HUES48 (cell line): ENCODE data around the gene PDZRN4.

Source experiments
- H3K27ac ChIP-seq: one replicate; pipeline ENCODE4 v1.7.0; 2013; ENCODE audit warnings: low read depth, low read length, inconsistent platforms
- H3K27me3 ChIP-seq: 2 replicates; pipeline ENCODE4 v1.6.1; 2013; ENCODE audit warnings: mild to moderate bottlenecking, low read length; ENCODE audit not compliant: control insufficient read depth, insufficient read depth
- H3K36me3 ChIP-seq: 2 replicates; pipeline ENCODE4 v1.6.1; 2013; ENCODE audit warnings: low read length; ENCODE audit not compliant: control insufficient read depth, insufficient read depth
- H3K4me1 ChIP-seq: 2 replicates; pipeline ENCODE4 v1.6.1; 2013; ENCODE audit warnings: mild to moderate bottlenecking, low read length; ENCODE audit not compliant: control insufficient read depth, insufficient read depth
- H3K4me3 ChIP-seq: 2 replicates; pipeline ENCODE4 v1.5.1; 2013; ENCODE audit warnings: mild to moderate bottlenecking, low read depth, low read length
- H3K9ac ChIP-seq: 2 replicates; pipeline ENCODE4 v1.6.1; 2013; ENCODE audit warnings: mild to moderate bottlenecking, low read depth, low read length, moderate library complexity
- H3K9me3 ChIP-seq: 2 replicates; pipeline ENCODE4 v1.6.1; 2013; ENCODE audit warnings: low read length; ENCODE audit not compliant: control insufficient read depth, insufficient read depth

The PDZRN4 gene

DNA sequence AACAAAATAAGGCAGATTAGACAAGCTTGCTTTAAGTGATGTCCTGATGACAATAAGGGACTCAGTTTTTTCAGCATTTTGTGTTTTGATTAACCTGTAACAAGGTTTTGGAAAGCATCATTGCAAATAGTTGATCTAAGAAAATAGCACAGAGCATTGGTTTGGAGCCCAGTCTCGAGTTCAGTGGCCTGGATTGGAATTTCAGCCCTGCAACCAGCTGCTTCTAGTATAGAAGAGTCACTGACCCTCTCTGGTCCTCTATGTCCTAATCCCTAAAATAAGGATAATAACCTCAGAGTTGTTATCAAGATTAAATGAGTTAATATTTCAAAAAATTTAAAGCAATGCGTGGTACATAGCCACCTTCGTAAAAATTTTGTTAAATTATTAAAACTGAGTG is 25.5 kb downstream of the PDZRN4 start:
- H3K4me1 ChIP-seq = no peaks in the 10 kb centered on the region
- no peaks in the 10 kb centered on the region for H3K27me3 ChIP-seq

DNA sequence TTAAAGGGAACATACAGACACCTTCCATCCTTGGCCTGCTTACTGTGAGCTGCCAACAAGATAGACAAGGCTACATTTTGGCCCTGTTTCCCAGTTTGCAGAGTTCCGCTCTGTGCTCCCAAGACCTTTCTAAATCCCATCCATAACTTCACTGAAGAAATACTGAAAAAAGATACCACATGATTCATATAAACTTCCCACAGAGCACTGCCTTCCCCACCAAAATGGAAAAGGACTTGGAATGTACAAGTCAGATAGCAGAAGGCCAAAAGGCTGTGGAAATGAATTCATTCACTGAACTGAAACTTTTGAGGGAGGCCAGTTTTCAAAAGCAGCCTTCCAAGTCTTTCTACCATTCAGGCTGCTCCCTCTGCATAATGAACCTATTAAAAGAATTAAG is 29.6 kb downstream of the PDZRN4 start:
- Histone ChIP-seq H3K9me3 (no peaks in the 10 kb centered on the region), H3K4me3 (no peak overlapping the region), H3K27me3 (no peaks in the 10 kb centered on the region), H3K27ac (no peak overlapping the region), H3K4me1 (0 out of 2 replicates have a peak, but pooled peaks cover 4% of the 10 kb centered on the region), H3K9ac (no peak overlapping the region), H3K36me3 (no peaks in the 10 kb centered on the region)

More for the DNA sequence above, 25.5 kb downstream of the PDZRN4 start:
- Histone ChIP-seq H3K27ac (no peak overlapping the region), H3K36me3 (no peaks in the 10 kb centered on the region), H3K4me3 (no peak overlapping the region), H3K9me3 (no peaks in the 10 kb centered on the region), H3K9ac (no peak overlapping the region)

- no peak overlapping the region for H3K9ac ChIP-seq
- peaks cover 17% of the 10 kb centered on the region; the same call in 1 of the 2 replicates for H3K4me1 ChIP-seq
- no peaks in the 10 kb centered on the region for H3K9me3 ChIP-seq
- H3K27me3 ChIP-seq = no peaks in the 10 kb centered on the region
- no peak overlapping the region for H3K27ac ChIP-seq
- H3K4me3 ChIP-seq = no peak overlapping the region
- H3K36me3 ChIP-seq = no peaks in the 10 kb centered on the region
These were observed 32.8 kb downstream of the PDZRN4 start for GRCh38 chr12:41220931-41221330.

- Histone ChIP-seq H3K27me3 (no peaks in the 10 kb centered on the region), H3K36me3 (no peaks in the 10 kb centered on the region), H3K4me1 (peaks cover 17% of the 10 kb centered on the region; the same call in 1 of the 2 replicates), H3K4me3 (no peak overlapping the region), H3K9ac (no peak overlapping the region), H3K27ac (no peak overlapping the region), H3K9me3 (no peaks in the 10 kb centered on the region)
These were observed 33.4 kb downstream of the PDZRN4 start for GRCh38 chr12:41221491-41221890.

DNA sequence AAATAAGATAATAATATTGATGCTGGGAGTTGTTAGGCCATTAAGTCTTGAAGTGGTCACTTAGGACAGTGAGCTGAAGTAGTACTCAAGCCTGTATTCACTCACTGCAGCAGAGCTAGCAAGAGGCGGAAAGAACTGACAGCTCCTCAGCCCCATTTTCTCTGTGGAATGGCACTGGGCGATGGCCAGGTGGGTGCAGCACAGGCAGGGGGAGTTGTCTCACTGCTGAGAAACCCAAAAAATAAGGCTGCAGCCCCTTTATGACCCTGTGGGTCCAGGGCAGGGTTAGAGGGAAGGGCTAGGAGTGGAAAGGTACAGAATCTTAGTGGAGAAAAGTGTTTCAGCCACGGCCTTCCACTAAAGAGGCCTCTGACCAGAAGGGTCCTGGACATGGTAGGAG is 35.5 kb downstream of the PDZRN4 start:
- Histone ChIP-seq H3K27me3 (no peaks in the 10 kb centered on the region), H3K4me3 (no peak overlapping the region), H3K36me3 (no peaks in the 10 kb centered on the region), H3K27ac (no peak overlapping the region), H3K4me1 (peaks cover 17% of the 10 kb centered on the region; the same call in 1 of the 2 replicates), H3K9me3 (no peaks in the 10 kb centered on the region), H3K9ac (no peak overlapping the region)

DNA sequence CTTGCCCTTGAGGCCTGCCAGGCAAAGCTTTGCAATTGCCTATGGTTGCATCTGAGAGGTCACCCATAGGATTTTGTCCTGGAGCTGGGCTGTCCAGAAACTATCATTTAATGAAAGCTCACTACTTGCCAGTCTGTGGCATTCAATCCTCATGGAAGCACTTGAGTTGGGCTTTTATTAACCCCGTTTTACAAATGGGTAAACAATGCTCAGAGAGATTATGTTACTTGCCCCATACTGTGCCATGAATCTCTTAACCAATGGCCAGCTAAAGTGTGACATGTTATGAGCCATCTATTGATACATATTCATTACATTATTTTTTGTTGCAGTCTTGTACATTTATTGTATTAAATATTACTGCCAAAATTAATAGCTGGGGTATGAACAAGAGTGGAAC is 35.9 kb downstream of the PDZRN4 start:
- Histone ChIP-seq H3K27me3 (no peaks in the 10 kb centered on the region), H3K9ac (no peak overlapping the region), H3K9me3 (no peaks in the 10 kb centered on the region), H3K4me3 (no peak overlapping the region), H3K4me1 (peaks cover 17% of the 10 kb centered on the region; the same call in 1 of the 2 replicates), H3K36me3 (no peaks in the 10 kb centered on the region), H3K27ac (no peak overlapping the region)

DNA sequence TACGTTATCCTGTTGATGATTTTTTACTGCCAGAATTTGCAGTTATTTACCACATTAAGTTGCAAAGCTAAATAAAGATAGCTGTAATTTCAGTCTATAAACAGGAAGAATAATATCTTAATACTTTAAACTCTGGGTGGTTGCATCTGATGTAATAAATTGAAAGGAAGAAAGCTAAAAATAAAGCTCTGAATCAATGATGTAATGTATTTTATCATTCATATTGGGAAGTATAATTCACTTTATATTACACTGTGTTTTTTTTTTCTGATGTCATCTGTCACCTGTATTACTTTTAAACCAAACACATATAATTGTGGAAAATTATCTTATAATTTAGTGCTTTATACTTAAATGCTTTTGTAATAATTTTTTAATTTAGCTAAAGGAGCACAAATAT is 37.1 kb downstream of the PDZRN4 start:
- Histone ChIP-seq H3K9ac (no peak overlapping the region), H3K27me3 (no peaks in the 10 kb centered on the region), H3K27ac (no peak overlapping the region), H3K36me3 (no peaks in the 10 kb centered on the region), H3K4me3 (no peak overlapping the region), H3K4me1 (peaks cover 17% of the 10 kb centered on the region; the same call in 1 of the 2 replicates), H3K9me3 (no peaks in the 10 kb centered on the region)

DNA sequence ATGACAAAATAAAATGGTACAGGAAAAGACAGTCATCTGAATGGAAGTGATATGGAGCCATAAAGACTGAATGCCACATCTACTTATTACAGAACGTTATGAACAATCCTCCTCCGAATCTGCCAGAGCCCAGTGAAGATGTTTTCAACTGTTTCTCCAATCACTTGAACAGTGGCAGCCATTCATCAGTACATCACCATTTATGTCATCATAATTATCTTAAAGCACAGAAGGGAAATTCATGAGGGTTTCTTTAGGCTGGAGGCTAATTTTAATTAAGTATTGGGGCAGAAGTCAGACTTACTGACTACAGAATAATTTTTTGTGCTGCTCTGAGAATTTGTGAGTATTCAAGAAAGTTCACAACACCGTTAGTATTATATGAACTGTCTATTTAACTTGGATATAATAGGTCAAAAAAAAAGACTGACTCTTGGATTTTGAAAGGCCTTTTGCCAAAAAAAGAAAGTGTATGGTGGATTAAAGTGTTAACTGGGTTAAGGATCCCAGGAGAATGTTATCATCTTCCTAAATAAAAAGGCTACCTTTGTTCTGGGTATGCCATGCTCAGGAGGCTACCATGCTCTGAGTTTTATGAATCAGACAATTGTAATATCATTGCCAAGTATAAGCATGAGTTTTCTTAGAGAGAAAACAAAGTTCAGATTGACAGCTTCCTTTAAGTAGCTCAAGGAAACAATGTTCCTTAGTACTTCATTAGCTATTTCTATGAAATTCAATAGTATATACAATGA is 40.1 kb downstream of the PDZRN4 start:
- Histone ChIP-seq H3K4me3 (no peak overlapping the region), H3K4me1 (peaks cover 13% of the 10 kb centered on the region; the same call in 1 of the 2 replicates), H3K9ac (no peak overlapping the region)

GRCh38 chr12:41230756-41231155 is 42.6 kb downstream of the PDZRN4 start:
- Histone ChIP-seq H3K27me3 (no peaks in the 10 kb centered on the region), H3K4me3 (no peak overlapping the region), H3K9me3 (no peaks in the 10 kb centered on the region), H3K36me3 (no peaks in the 10 kb centered on the region), H3K4me1 (no peaks in the 10 kb centered on the region), H3K9ac (no peak overlapping the region), H3K27ac (no peak overlapping the region)

More for the DNA sequence above, 40.1 kb downstream of the PDZRN4 start:
- H3K9me3 ChIP-seq = no peaks in the 10 kb centered on the region
- no peaks in the 10 kb centered on the region for H3K36me3 ChIP-seq
- H3K27ac ChIP-seq = no peak overlapping the region
- H3K27me3 ChIP-seq = no peaks in the 10 kb centered on the region

- Histone ChIP-seq H3K36me3 (no peaks in the 10 kb centered on the region), H3K4me3 (no peak overlapping the region), H3K4me1 (no peaks in the 10 kb centered on the region), H3K27ac (no peak overlapping the region), H3K27me3 (no peaks in the 10 kb centered on the region), H3K9me3 (no peaks in the 10 kb centered on the region), H3K9ac (no peak overlapping the region)
These were observed 46.6 kb downstream of the PDZRN4 start for GRCh38 chr12:41234692-41235091.

GRCh38 chr12:41242603-41243002 is 54.5 kb downstream of the PDZRN4 start:
- no peaks in the 10 kb centered on the region for H3K4me1 ChIP-seq
- H3K9ac ChIP-seq = no peak overlapping the region
- H3K4me3 ChIP-seq = no peak overlapping the region
- no peak overlapping the region for H3K27ac ChIP-seq
- H3K27me3 ChIP-seq = no peaks in the 10 kb centered on the region
- H3K36me3 ChIP-seq = no peaks in the 10 kb centered on the region
- no peaks in the 10 kb centered on the region for H3K9me3 ChIP-seq
